HFFc6 (cell line): ENCODE measurements around the gene ZNF280D. TPM values are rescaled to one million over a fixed set of nuclear protein-coding genes. Genes with fewer than 3 reads are reported as not detected.

Experiments
- DNase-seq: peaks from one replicate; pipeline ENCODE4 v3.0.0-alpha.2; 2018
- H3K27ac Mint-ChIP-seq: 2 replicates; pipeline ENCODE4 v1.8.0; 2020; ENCODE audit warnings: mild to moderate bottlenecking, mixed read lengths
- H3K27me3 Mint-ChIP-seq: 2 replicates; pipeline ENCODE4 v1.8.0; 2021; ENCODE audit warnings: mild to moderate bottlenecking, moderate library complexity, mixed read lengths; ENCODE audit not compliant: insufficient read depth
- H3K36me3 Mint-ChIP-seq: 2 replicates; pipeline ENCODE4 v1.8.0; 2021; ENCODE audit warnings: low read depth, mixed read lengths
- H3K4me1 Mint-ChIP-seq: 2 replicates; pipeline ENCODE4 v1.8.0; 2020; ENCODE audit warnings: low read depth, mixed read lengths
- H3K4me3 Mint-ChIP-seq: 2 replicates; pipeline ENCODE4 v1.8.0; 2020; ENCODE audit warnings: mild to moderate bottlenecking, moderate library complexity, mixed read lengths
- H3K9me3 Mint-ChIP-seq: 2 replicates; pipeline ENCODE4 v1.8.0; 2020; ENCODE audit warnings: mild to moderate bottlenecking, mixed read lengths
- CTCF ChIP-seq: fragments of 200-600 bp; sonication (generic); IDR thresholded peaks from 2 replicates; pipeline ENCODE4 v1.5.0; 2021; ENCODE audit warnings: antibody characterized with exemption, mild to moderate bottlenecking
- total RNA-seq, 6 experiments: library from RNA; stranded (reverse); fragmentation: NEBNext Ultra II Directional; extraction: Animal tissue kit (Norgen Biotek cat#: 25700); gene quantifications; 2 replicates in 1 of 6; 3 replicates in 5 of 6; pipeline ENCODE4 v1.2.3, GENCODE V29; 2021

ZNF280D gene
- total RNA-seq, 6 experiments from 2014 or later, result 21.8 to 29.6 (median 25.5) TPM

- Mint-ChIP-seq H3K4me1 (no peaks in the 10 kb centered on the region), H3K27me3 (no peaks in the 10 kb centered on the region), H3K9me3 (no peaks in the 10 kb centered on the region), H3K4me3 (no peak overlapping the region), H3K27ac (no peak overlapping the region), H3K36me3 (peaks cover 19% of the 10 kb centered on the region)
- no peak for TF ChIP-seq CTCF
- DNase-seq, result no peak
Observed at GRCh38 chr15:56654216-56654615, 79.1 kb downstream of the ZNF280D start.

GRCh38 chr15:56653787-56654186, 79.5 kb downstream of the ZNF280D start:
- H3K4me3 Mint-ChIP-seq, result no peak overlapping the region

GRCh38 chr15:56653107-56653506, 80.2 kb downstream of the ZNF280D start:
- no peak for TF ChIP-seq CTCF
- no peaks in the 10 kb centered on the region for H3K4me1 Mint-ChIP-seq
- no peaks in the 10 kb centered on the region for H3K27me3 Mint-ChIP-seq
- no peak overlapping the region for H3K4me3 Mint-ChIP-seq
- no peaks in the 10 kb centered on the region for H3K9me3 Mint-ChIP-seq
- H3K27ac Mint-ChIP-seq, result no peak overlapping the region
- H3K36me3 Mint-ChIP-seq, result peaks cover 20% of the 10 kb centered on the region
- DNase-seq, result no peak

More at GRCh38 chr15:56653787-56654186, 79.5 kb downstream of the ZNF280D start:
- no peak for DNase-seq
- no peaks in the 10 kb centered on the region for H3K4me1 Mint-ChIP-seq
- no peak overlapping the region for H3K27ac Mint-ChIP-seq
- H3K27me3 Mint-ChIP-seq, result no peaks in the 10 kb centered on the region
- peaks cover 19% of the 10 kb centered on the region for H3K36me3 Mint-ChIP-seq
- no peaks in the 10 kb centered on the region for H3K9me3 Mint-ChIP-seq
- TF ChIP-seq CTCF, result no peak

- Mint-ChIP-seq H3K4me3 (no peak overlapping the region), H3K4me1 (no peaks in the 10 kb centered on the region), H3K36me3 (peaks cover 12% of the 10 kb centered on the region), H3K9me3 (no peaks in the 10 kb centered on the region), H3K27me3 (no peaks in the 10 kb centered on the region), H3K27ac (no peak overlapping the region)
- DNase-seq, result no peak
- TF ChIP-seq CTCF, result no peak
Observed at GRCh38 chr15:56648311-56648710, 85.0 kb downstream of the ZNF280D start.

- Mint-ChIP-seq H3K9me3 (no peaks in the 10 kb centered on the region), H3K36me3 (no peaks in the 10 kb centered on the region; the same call in 1 of the 2 replicates), H3K4me1 (peaks cover 8% of the 10 kb centered on the region), H3K4me3 (no peak overlapping the region), H3K27ac (no peak overlapping the region), H3K27me3 (no peaks in the 10 kb centered on the region)
- no peak for DNase-seq
- TF ChIP-seq CTCF, result no peak
Observed at GRCh38 chr15:56640549-56640948, 92.8 kb downstream of the ZNF280D start.

GRCh38 chr15:56640127-56640526, 93.2 kb downstream of the ZNF280D start:
- no peak for TF ChIP-seq CTCF
- no peaks in the 10 kb centered on the region for H3K9me3 Mint-ChIP-seq
- H3K27ac Mint-ChIP-seq, result no peak overlapping the region
- DNase-seq, result no peak
- no peaks in the 10 kb centered on the region for H3K27me3 Mint-ChIP-seq
- H3K4me3 Mint-ChIP-seq, result no peak overlapping the region
- no peaks in the 10 kb centered on the region; the same call in 1 of the 2 replicates for H3K36me3 Mint-ChIP-seq
- peaks cover 8% of the 10 kb centered on the region for H3K4me1 Mint-ChIP-seq
